NCI-H1105 (cell line): Measurements from ENCODE around the gene PLXNA4.

Experiments used
- DNase-seq: peaks from one replicate; lab custom pipeline; 2025; lab: John Stamatoyannopoulos, UW

PLXNA4 gene

GRCh38 chr7:132500727-132501440 lies 75.4 kb downstream of the PLXNA4 start:
- DNase-seq = no peak

GRCh38 chr7:132499487-132499886 lies 76.8 kb downstream of the PLXNA4 start:
- DNase-seq = no peak

GRCh38 chr7:132499065-132499464 lies 77.2 kb downstream of the PLXNA4 start:
- no peak for DNase-seq

- no peak for DNase-seq
These were observed 78.0 kb downstream of the PLXNA4 start for GRCh38 chr7:132498319-132498718.

GRCh38 chr7:132497098-132497497 lies 79.2 kb downstream of the PLXNA4 start:
- DNase-seq = no peak

GRCh38 chr7:132495936-132496335 lies 80.3 kb downstream of the PLXNA4 start:
- no peak for DNase-seq

- DNase-seq = no peak
These were observed 81.8 kb downstream of the PLXNA4 start for GRCh38 chr7:132494474-132494873.

- DNase-seq = no peak
These were observed 83.3 kb downstream of the PLXNA4 start for GRCh38 chr7:132492823-132493445.

- no peak for DNase-seq
These were observed 84.8 kb downstream of the PLXNA4 start for GRCh38 chr7:132491391-132491945.

- no peak for DNase-seq
These were observed 85.8 kb downstream of the PLXNA4 start for GRCh38 chr7:132490474-132490873.

GRCh38 chr7:132489776-132490237 lies 86.5 kb downstream of the PLXNA4 start:
- DNase-seq = no peak

GRCh38 chr7:132488634-132489302 lies 87.5 kb downstream of the PLXNA4 start:
- DNase-seq = no peak

GRCh38 chr7:132486274-132486610 lies 90.0 kb downstream of the PLXNA4 start:
- DNase-seq = no peak

- DNase-seq = no peak
These were observed 90.5 kb downstream of the PLXNA4 start for GRCh38 chr7:132485600-132486273.

- no peak for DNase-seq
These were observed 91.1 kb downstream of the PLXNA4 start for GRCh38 chr7:132485136-132485535.

GRCh38 chr7:132482866-132483265 lies 93.4 kb downstream of the PLXNA4 start:
- DNase-seq = no peak

- DNase-seq = no peak
These were observed 95.7 kb downstream of the PLXNA4 start for GRCh38 chr7:132480534-132480933.

GRCh38 chr7:132476541-132476940 lies 99.7 kb downstream of the PLXNA4 start:
- DNase-seq = no peak

GRCh38 chr7:132475669-132476116 lies 100.6 kb downstream of the PLXNA4 start:
- DNase-seq = no peak

- no peak for DNase-seq
These were observed 101.1 kb downstream of the PLXNA4 start for GRCh38 chr7:132475037-132475668.

- DNase-seq = no peak
These were observed 103.7 kb downstream of the PLXNA4 start for GRCh38 chr7:132472463-132473120.
